Muscle of arm (tissue), 12 donors: ENCODE measurements around the gene SUN3. TPM values are rescaled to one million over a fixed set of nuclear protein-coding genes. Genes with fewer than 3 reads are reported as not detected.

ENCODE experiments used
- DNase-seq: peaks from one replicate; pipeline ENCODE4 v3.0.0-alpha.2; 2013
- polyA plus RNA-seq, 12 donors: library from polyadenylated mRNA; unstranded; fragments of 120-200 nt; gene quantifications; one replicate each; pipeline ENCODE4 v1.2.1, GENCODE V29; 2013; ENCODE audit not compliant: insufficient read length in 12 of 12

The SUN3 gene
- polyA plus RNA-seq, 12 donors: 0.24 TPM; not detected in 11

- DNase-seq: peak; percentile 90
Measured at GRCh38 chr7:47979145-47979831, 49.6 kb downstream of the SUN3 start, which contains the start of gene HUS1. Gene HUS1, minus strand, starts transcription at chr7:47979615. Its CDS starts 96 bp downstream, at chr7:47979519.

GRCh38 chr7:47978790-47979144 lies 50.1 kb downstream of the SUN3 start:
- DNase-seq: no peak

GRCh38 chr7:47973739-47974138 lies 55.2 kb downstream of the SUN3 start:
- no peak for DNase-seq

GRCh38 chr7:47970761-47971160 lies 58.1 kb downstream of the SUN3 start:
- no peak for DNase-seq

GRCh38 chr7:47968847-47969774 lies 59.8 kb downstream of the SUN3 start:
- DNase-seq: peak; percentile 45

GRCh38 chr7:47967708-47968107 lies 61.2 kb downstream of the SUN3 start:
- DNase-seq: no peak

GRCh38 chr7:47967123-47967522 lies 61.8 kb downstream of the SUN3 start:
- DNase-seq: no peak

- DNase-seq: no peak
Measured at GRCh38 chr7:47965456-47965855, 63.5 kb downstream of the SUN3 start.

GRCh38 chr7:47962262-47962661 lies 66.6 kb downstream of the SUN3 start:
- DNase-seq: no peak

GRCh38 chr7:47957156-47957555 lies 71.8 kb downstream of the SUN3 start:
- DNase-seq: no peak

- no peak for DNase-seq
Measured at GRCh38 chr7:47956220-47956619, 72.7 kb downstream of the SUN3 start.

- DNase-seq: no peak
Measured at GRCh38 chr7:47954231-47954911, 74.5 kb downstream of the SUN3 start.

- DNase-seq: no peak
Measured at GRCh38 chr7:47953822-47954221, 75.1 kb downstream of the SUN3 start.

- DNase-seq: no peak
Measured at GRCh38 chr7:47952224-47952623, 76.7 kb downstream of the SUN3 start.

GRCh38 chr7:47951374-47951773 lies 77.5 kb downstream of the SUN3 start:
- DNase-seq: no peak

- DNase-seq: peak; percentile 40
Measured at GRCh38 chr7:47950714-47951113, 78.2 kb downstream of the SUN3 start.

GRCh38 chr7:47949703-47950102 lies 79.2 kb downstream of the SUN3 start:
- no peak for DNase-seq

- DNase-seq: no peak
Measured at GRCh38 chr7:47948141-47948790, 80.6 kb downstream of the SUN3 start, which contains the start of gene PKD1L1. Gene PKD1L1, minus strand, starts transcription at chr7:47948466. Its CDS starts 26 bp downstream, at chr7:47948440.

- DNase-seq: no peak
Measured at GRCh38 chr7:47947355-47947749, 81.6 kb downstream of the SUN3 start.

GRCh38 chr7:47946581-47947354 lies 82.1 kb downstream of the SUN3 start:
- no peak for DNase-seq
